Gastroesophageal sphincter (tissue), 4 donors: ENCODE results near the gene ACR. TPM values are rescaled to one million over a fixed set of nuclear protein-coding genes. Genes with fewer than 3 reads are reported as not detected.
A peak's percentile ranks its signal among the peaks of the same experiment; 100 is the strongest.

ENCODE experiments used
- ATAC-seq: fragments of 150-250 bp; one replicate; pipeline ENCODE4 v1.9.1; 2016; ENCODE audit warnings: mild to moderate bottlenecking, moderate library complexity
- H3K27ac ChIP-seq, 4 donors: fragments of 200-600 bp; sonication (generic) in 3 of 4; 1 replicate in 3 of 4; 2 replicates in 1 of 4; pipeline ENCODE4 v1.5.1; 2016 to 2019
- H3K27me3 ChIP-seq: fragments of 200-600 bp; sonication (generic); one replicate; pipeline ENCODE4 v1.5.1; 2019
- H3K36me3 ChIP-seq, 2 donors: fragments of 200-600 bp; sonication (generic); one replicate each; pipeline ENCODE4 v1.5.1; 2019; ENCODE audit warnings: control low read depth in 1 of 2
- H3K4me1 ChIP-seq, 3 donors: fragments of 200-600 bp; sonication (generic); 1 replicate in 2 of 3; 2 replicates in 1 of 3; pipeline ENCODE4 v1.5.1; 2016 to 2019; ENCODE audit warnings: control low read depth in 2 of 3
- H3K4me3 ChIP-seq, 2 donors: fragments of 200-600 bp; sonication (generic); one replicate each; pipeline ENCODE4 v1.5.1; 2019; ENCODE audit warnings: mild to moderate bottlenecking in 1 of 2, moderate library complexity in 1 of 2
- H3K9me3 ChIP-seq, 3 donors: fragments of 200-600 bp; sonication (generic); one replicate each; pipeline ENCODE4 v1.5.1; 2017 to 2019; ENCODE audit warnings: control low read depth in 2 of 3
- EP300 ChIP-seq: sonication (generic); formaldehyde crosslinking; IDR thresholded peaks from one replicate; pipeline ENCODE4 v1.6.1; 2017; ENCODE audit warnings: antibody characterized with exemption, mild to moderate bottlenecking
- POLR2A ChIP-seq, 2 donors: fragments of 450-650 bp; IDR thresholded peaks; one replicate each; pipeline ENCODE4 v1.6.1; 2017; ENCODE audit warnings: antibody characterized with exemption in 2 of 2, mild to moderate bottlenecking in 2 of 2, moderate library complexity in 1 of 2
- POLR2AphosphoS5 ChIP-seq: sonication (generic); formaldehyde crosslinking; IDR thresholded peaks from one replicate; pipeline ENCODE4 v1.6.1; 2017; ENCODE audit warnings: antibody characterized with exemption
- WGBS, 2 donors: methylation state at CpG; one replicate each; pipeline ENCODE4 v1.1.5; 2018; ENCODE audit warnings: low coverage in 1 of 2; 5-methylcytosine and 5-hydroxymethylcytosine counted together
- total RNA-seq, 4 donors: library from RNA; depleted of rRNA; stranded (reverse); fragments of >200 nt; gene quantifications; one replicate each; pipeline ENCODE4 v1.1.0, GENCODE V29; 2016
- TF ChIP-seq, protein P1 (sequence below), 4 experiments: fragments of 200-600 bp in 2 of 4; fragments of 450-650 bp in 2 of 4; sonication (generic) in 1 of 4; IDR thresholded peaks; one replicate each; pipeline ENCODE4 v1.5.1; 2017 to 2019; ENCODE audit warnings: antibody characterized with exemption in 4 of 4, mild to moderate bottlenecking in 2 of 4, moderate library complexity in 2 of 4

The ACR gene
- total RNA-seq, 4 donors from 2014 or later: not detected

GRCh38 chr22:50720301-50721256 is 17.4 kb upstream of the ACR start:
- Histone ChIP-seq H3K4me1 (peaks cover 0 to 18% (median 2%) of the 10 kb centered on the region in 3 donors), H3K27me3 (peaks cover 43% of the 10 kb centered on the region), H3K27ac (no peak overlapping the region), H3K9me3 (no peaks in the 10 kb centered on the region), H3K36me3 (peaks cover 0 to 46% of the 10 kb centered on the region in 2 donors), H3K4me3 (peak overlapping the region in 1 of 2 donors; percentile 22)
- no CpG with 5 or more reads among the region's 132 CpGs for WGBS, 2 donors
- TF ChIP-seq, protein P1, sequence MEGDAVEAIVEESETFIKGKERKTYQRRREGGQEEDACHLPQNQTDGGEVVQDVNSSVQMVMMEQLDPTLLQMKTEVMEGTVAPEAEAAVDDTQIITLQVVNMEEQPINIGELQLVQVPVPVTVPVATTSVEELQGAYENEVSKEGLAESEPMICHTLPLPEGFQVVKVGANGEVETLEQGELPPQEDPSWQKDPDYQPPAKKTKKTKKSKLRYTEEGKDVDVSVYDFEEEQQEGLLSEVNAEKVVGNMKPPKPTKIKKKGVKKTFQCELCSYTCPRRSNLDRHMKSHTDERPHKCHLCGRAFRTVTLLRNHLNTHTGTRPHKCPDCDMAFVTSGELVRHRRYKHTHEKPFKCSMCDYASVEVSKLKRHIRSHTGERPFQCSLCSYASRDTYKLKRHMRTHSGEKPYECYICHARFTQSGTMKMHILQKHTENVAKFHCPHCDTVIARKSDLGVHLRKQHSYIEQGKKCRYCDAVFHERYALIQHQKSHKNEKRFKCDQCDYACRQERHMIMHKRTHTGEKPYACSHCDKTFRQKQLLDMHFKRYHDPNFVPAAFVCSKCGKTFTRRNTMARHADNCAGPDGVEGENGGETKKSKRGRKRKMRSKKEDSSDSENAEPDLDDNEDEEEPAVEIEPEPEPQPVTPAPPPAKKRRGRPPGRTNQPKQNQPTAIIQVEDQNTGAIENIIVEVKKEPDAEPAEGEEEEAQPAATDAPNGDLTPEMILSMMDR (IDR thresholded peaks at IDR 0.05): no peak
- TF ChIP-seq POLR2AphosphoS5: no peak
- no peak for TF ChIP-seq EP300
- TF ChIP-seq POLR2A (IDR thresholded peaks at IDR 0.05): no peak
- ATAC-seq: no peak

- ATAC-seq: no peak
- no peak for TF ChIP-seq POLR2AphosphoS5
- TF ChIP-seq, protein P1 (IDR thresholded peaks at IDR 0.05): no peak
- no peak for TF ChIP-seq EP300
- TF ChIP-seq POLR2A (IDR thresholded peaks at IDR 0.05): no peak
- no peak overlapping the region for H3K4me3 ChIP-seq
- 100% methylated on average over 1 of the region's 32 CpGs; no CpG with 5 or more reads in 1 of the 2 donors for WGBS, 2 donors
- H3K36me3 ChIP-seq: peaks cover 0 to 52% of the 10 kb centered on the region in 2 donors
- no peaks in the 10 kb centered on the region for H3K9me3 ChIP-seq
- no peak overlapping the region for H3K27ac ChIP-seq
- H3K27me3 ChIP-seq: peaks cover 43% of the 10 kb centered on the region
- H3K4me1 ChIP-seq: peaks cover 0 to 18% (median 2%) of the 10 kb centered on the region in 3 donors
Measured at GRCh38 chr22:50721257-50721844, 16.7 kb upstream of the ACR start.

GRCh38 chr22:50722048-50722701 is 15.8 kb upstream of the ACR start:
- H3K4me3 ChIP-seq: no peak overlapping the region
- H3K27me3 ChIP-seq: peaks cover 43% of the 10 kb centered on the region
- WGBS, 2 donors: 81% methylated on average over 9 of the region's 33 CpGs; no CpG with 5 or more reads in 1 of the 2 donors
- no peaks in the 10 kb centered on the region for H3K9me3 ChIP-seq
- peaks cover 0 to 18% (median 2%) of the 10 kb centered on the region in 3 donors for H3K4me1 ChIP-seq
- no peak for ATAC-seq
- H3K27ac ChIP-seq: no peak overlapping the region
- TF ChIP-seq EP300 (no peak), POLR2A (IDR thresholded peaks at IDR 0.05) (no peak), POLR2AphosphoS5 (no peak)
- TF ChIP-seq, protein P1 (IDR thresholded peaks at IDR 0.05): no peak
- H3K36me3 ChIP-seq: peaks cover 0 to 59% of the 10 kb centered on the region in 2 donors

- Histone ChIP-seq H3K4me1 (peaks cover 0 to 18% (median 2%) of the 10 kb centered on the region in 3 donors), H3K9me3 (no peaks in the 10 kb centered on the region), H3K27me3 (peaks cover 43% of the 10 kb centered on the region), H3K27ac (no peak overlapping the region), H3K36me3 (peaks cover 0 to 59% of the 10 kb centered on the region in 2 donors), H3K4me3 (no peak overlapping the region)
- WGBS, 2 donors: 90 to 91% methylated on average over 5 to 7 of the region's 12 CpGs
- no peak for ATAC-seq
- no peak for TF ChIP-seq POLR2A (IDR thresholded peaks at IDR 0.05)
- TF ChIP-seq POLR2AphosphoS5: no peak
- TF ChIP-seq, protein P1 (IDR thresholded peaks at IDR 0.05): no peak
- no peak for TF ChIP-seq EP300
Measured at GRCh38 chr22:50722716-50723428, 15.1 kb upstream of the ACR start.
